ENCODE data around the gene NOTCH4.

Gene NOTCH4

DNA sequence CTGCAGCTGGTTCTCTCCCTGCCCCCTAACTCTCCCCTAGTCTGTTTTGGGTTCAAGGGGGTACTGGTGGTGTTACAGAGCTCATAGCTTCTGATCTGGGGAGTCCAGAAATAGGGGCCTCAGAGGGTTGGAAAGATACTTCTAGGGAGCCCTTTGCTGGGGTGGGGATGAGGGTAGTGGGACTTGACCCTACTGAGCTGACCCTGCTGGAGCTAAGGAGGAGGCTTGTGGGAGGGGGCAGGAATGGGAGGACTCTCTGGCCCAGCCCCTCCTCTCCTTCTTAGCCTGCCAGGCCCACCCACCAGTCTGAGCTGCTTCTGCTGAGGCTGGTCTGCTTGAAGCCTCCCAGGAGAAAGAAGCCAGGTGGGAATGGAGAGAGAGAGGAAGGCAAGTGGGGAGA is 59.6 kb downstream of the NOTCH4 start, which contains the start of gene EGFL8:
TSS of gene EGFL8 (plus strand) at position 301 of the 400 bp plus-strand sequence. CDS start 1,571 bp downstream, outside the sequence.
- DNase-seq (ENCODE audit: low read depth in 2 of 2) = no peak

DNA sequence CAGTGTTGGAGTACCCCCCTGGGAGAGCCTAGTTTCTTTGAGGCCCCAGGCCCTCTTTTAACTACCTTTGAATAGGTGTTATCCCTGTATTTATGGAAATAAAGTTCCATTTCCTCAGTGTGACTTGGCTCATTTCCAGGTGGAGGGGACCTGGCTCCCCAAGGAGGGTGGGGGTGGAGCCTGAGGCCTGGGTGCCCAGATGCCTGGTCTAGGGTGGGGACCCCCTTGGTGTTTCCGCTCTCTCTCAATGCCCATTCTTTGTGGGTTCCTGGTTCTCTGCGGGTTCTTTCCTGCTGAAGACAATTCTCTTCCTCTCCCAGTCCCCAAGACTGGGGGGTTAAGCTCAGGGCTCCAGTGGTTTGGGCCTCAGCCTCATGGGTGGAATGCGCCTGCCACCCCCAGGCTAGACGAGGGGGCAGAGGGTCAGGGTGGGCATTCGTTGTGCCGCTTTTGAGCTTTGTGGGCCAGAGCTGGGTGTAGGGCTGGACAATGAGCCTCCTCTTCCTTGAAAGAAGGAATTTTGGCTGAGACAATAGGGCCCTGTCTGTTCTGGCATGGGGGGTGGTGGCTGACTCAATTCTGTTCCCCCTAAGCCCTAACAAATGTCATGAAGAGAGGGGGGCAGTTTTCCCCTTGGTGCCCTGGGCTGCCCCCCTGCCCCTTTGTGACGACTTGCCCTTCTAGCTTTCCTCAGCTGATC is 60.2 kb downstream of the NOTCH4 start:
- DNase-seq (ENCODE audit: low read depth in 2 of 2) = no peak

DNA sequence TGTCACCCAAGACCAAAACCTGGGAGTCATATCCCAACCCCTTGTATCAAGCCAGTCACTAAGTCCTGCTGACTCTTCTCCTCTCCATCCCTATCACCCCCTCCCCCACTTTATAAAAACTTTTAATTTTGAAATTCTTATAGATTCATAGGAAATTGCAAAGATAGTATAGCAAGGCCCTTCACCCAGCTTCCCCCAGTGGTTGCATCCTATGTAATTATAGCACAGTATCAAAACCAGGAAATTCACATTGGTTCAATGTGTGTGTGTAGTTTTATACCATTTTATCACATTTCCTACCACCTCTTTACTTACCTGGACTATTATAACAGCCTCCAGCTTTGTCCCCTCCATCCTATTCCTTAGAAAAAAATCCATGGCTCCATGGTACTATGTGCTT is 65.8 kb downstream of the NOTCH4 start:
- no peak for DNase-seq (ENCODE audit: low read depth in 2 of 2)

DNA sequence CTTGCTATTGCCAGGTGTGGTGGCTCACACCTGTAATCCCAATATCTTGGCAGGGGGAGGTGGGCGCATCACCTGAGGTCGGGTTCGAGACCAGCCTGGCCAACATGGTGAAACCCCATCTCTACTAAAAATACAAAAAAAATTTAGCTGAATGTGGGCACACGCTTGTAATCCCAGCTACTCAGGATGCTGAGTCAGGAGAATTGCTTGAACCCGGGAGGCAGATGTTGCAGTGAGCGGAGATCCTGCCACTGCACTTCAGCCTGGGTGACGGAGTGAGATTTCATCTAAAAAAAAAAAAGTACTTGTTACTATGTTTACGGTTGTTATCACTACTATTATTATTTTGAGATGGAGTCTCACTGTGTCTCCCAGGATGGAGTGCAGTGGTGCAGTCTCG is 67.0 kb downstream of the NOTCH4 start:
- DNase-seq (ENCODE audit: low read depth in 2 of 2) = no peak

DNA sequence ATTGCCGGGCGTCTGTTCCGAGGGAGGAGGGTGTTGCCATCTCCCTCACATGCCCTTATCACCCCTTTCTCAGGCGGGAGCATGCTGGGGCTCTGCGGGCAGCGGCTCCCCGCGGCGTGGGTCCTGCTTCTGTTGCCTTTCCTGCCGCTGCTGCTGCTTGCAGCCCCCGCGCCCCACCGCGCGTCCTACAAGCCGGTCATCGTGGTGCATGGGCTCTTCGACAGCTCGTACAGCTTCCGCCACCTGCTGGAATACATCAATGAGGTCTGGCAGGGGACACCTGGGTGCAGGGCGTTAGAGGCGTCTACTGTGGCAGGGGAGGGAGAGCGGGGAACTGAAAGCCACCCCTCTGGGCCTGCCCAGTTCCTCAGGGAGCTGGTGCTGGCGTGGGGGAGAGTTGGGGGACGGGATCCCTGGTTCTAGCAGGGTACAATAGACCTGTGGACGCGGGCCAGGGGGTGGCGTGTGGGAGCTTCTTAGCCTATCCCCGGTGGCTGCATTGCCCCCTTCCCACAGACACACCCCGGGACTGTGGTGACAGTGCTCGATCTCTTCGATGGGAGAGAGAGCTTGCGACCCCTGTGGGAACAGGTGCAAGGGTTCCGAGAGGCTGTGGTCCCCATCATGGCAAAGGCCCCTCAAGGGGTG is 69.2 kb downstream of the NOTCH4 start:
- DNase-seq (ENCODE audit: low read depth in 2 of 2) = peak; percentile 41 to 43

DNA sequence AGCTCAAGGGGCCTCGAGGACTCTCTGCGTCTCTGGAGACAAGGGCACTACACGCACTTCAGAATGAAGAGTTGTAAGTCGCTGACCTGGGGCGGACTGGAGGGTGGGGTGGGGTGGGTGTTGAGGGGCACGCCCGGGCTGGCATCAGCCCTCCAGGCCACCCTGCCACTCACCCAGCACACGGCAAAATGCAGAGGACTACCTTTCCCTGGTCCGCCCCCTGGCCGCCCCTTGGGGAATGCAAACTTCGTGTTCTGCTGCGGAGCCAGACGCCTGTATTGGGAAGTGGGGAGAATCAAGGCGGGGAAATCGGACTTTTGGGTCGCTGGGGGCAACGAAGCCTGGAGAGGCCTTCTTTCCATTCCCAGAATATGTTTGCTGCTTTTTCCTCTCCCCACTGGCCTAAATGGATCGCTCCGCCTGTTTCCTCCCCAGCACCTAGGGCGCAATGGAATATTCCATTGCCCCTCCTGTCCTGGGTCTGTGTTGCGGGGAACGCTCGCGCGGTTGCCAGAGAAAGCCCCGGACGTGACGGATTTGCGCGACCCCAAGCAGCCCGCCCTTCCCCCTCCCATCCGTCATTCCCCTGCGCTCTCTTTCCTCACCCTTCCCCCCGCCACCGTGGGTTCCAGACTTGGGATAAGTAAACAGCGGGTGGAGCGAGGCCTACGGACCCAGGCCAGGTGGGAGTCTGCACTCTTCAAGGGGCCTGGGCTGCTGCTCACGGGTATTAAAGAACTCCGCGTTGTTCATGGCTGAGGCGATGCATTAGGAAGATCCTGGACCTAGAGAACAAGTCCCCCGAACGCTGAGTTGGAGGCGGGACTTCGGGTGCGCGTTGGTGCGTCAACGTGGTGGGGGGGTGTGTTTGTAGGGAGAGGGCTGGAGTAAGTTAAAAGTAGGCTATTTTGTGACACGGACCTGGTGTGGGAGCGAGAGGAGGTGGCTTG is 70.0 kb downstream of the NOTCH4 start, which contains the start of gene PPT2:
TSS of gene PPT2 (plus strand) at position 578 of the 950 bp plus-strand sequence. CDS start 454 bp downstream, outside the sequence.
- DNase-seq (ENCODE audit: low read depth in 2 of 2) = peak; percentile 39 to 61

DNA sequence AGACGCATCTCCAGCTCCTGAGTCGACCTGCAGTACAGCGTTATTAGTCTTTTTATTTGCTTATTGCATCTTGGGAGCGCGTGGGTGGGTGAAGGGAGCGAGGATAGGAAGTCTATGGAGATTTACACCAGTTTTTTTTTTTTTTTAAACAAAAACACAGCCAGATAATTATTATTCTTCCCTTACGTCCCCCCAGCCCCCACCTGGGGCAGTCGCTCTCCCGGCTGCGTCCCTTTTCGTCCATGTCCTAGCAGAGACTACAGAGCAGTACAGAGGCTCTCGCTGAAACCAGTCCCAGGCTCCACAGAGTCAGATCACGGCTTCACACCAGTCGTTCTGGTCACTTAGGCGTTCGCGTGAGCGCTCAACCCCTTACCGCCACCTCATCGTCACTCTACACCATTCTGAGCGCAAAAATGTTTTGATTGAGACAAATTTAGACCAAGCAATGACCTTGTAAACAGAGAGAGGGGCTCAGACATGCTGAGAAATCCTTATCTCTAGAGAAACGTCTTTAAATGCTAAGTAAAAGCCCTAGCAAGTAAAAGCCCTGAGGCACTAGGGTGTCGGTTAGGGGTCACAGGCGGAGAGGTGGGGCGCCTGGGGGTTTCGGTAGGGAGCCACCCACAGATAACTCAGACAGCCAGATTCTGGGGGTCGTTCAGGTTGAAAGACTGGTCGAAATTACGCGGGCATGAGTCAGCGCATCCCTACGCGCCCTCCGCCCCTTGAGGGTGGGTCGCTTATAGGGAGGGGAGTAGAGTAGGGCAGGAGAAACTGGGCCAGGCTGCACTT is 70.9 kb downstream of the NOTCH4 start:
- no peak for DNase-seq (ENCODE audit: low read depth in 2 of 2)

DNA sequence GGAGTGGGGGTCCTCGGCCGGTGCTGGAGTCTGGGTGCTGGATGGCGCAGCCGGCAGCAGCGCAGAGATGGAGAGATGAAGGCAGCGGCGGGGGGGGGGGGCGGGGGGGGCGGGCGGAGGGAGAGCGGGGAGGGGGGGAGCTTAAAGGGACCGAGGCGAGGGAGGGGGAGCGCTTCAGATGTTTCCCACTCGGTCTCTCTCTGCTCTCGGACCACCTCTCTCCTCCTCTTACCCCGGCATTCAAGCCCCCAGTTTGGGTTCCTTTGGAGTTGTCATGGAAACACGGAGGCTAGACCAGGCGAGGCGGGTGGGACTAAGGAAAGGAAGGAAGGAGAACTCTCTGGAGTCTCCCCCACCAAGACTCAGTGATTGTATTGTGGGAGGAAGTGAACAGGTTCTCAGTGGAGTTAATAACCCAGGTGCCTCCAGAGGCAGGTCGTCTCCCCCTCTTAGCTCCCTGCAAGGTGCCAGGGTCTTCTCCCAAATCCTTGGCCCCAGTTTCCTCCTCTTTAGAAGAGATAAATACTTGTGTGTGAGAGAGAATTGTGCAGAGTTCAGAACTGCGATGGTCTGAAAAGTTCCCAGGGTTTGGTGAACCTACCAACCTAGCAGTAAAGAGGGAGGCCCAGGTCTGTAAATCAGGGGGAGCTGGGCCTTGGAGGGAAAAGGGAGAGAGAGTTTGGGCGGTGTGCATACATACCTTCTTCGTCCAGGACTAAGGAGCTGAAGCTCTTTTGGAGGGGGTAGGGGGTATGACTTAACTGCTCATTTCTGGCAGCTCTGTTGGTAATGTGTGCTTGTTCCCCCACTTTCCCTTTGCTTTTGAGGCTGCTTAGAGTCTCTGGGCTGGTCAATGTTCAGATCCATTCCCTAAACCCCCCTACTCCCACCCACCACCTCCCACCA is 71.8 kb downstream of the NOTCH4 start, which contains the start of gene PRRT1:
TSS of gene PRRT1 (minus strand) at position 77 of the 906 bp plus-strand sequence. CDS start 112 bp downstream, outside the sequence.
- DNase-seq (ENCODE audit: low read depth in 2 of 2) = no peak

DNA sequence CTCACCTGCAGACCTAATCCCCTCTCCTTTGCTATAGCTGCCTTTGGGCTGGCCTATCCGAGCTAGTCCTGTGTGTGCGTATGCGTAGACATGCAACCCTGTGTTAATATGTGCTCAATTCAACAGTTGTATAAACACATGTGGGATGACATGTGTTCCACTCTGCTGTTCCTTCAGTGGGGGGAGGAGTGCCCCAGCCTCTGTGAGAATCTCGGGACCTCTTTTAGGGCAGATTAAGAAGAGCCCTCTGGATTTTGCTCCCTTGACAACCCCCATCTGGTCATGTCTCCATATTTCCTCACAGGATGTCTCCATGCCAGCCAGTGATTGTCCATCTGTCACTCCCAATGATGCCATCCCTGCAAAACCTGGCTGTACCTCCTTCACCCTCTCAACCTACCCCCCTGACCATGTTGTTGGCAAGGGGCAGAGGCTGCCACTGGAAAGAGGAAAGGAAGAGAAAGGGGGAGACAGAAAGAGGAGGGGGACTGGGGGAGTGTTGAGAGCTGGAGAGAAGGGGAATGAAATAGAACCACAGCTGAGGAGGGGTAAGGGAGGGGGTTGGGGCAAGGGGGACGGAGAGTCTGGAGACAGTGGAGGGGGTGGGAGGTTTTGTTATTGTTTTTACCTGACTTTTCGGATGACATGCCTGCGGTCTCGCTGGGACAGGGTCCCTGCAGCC is 72.5 kb downstream of the NOTCH4 start:
- no peak for DNase-seq (ENCODE audit: low read depth in 2 of 2)

DNA sequence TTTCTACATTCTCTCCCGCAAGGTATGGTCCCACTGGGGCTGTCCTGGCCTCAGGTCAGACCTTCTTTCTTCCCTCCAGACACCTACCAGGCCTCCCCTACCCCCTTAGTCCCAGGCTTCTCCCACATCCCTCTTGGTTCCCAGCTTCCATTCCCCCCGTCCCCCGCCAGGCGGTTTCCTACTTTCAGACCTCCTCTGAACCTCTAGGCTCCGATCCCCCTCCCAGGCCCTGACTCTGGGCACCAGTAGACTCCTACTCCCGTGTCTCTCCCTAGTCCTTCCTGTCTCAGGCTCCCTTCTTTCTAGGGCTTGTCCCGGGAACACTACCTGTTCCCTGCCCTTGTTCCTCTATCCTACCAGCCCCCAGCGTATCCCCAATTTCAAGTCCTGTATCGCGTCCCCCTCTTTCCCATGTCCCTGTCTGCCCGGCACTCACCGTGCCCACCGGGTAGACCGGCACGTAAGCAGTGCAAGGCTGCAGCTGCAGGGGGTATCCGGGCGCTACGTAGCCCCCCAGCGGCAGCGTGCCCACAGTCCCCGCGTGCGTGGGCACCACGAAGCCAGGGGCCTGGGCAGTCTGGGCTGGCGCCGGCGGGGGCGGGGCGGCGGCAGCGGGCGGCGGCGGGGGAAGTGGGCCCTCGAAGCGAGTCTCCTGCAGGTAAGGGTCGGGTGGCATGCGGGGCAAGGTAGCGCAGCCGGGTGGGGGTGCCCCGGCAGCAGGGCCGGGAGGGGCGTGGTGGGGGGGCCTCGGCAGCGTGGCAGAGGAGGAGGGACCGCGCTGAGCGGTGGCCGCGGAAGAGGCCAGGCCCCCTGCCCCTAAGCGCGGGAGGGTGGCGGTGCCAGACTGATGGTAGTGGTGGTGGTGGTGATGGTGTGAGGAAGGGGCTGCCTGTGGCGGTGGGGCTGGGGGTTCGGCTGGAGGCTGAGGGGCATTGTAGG is 73.7 kb downstream of the NOTCH4 start:
- no peak for DNase-seq (ENCODE audit: low read depth in 2 of 2)

DNA sequence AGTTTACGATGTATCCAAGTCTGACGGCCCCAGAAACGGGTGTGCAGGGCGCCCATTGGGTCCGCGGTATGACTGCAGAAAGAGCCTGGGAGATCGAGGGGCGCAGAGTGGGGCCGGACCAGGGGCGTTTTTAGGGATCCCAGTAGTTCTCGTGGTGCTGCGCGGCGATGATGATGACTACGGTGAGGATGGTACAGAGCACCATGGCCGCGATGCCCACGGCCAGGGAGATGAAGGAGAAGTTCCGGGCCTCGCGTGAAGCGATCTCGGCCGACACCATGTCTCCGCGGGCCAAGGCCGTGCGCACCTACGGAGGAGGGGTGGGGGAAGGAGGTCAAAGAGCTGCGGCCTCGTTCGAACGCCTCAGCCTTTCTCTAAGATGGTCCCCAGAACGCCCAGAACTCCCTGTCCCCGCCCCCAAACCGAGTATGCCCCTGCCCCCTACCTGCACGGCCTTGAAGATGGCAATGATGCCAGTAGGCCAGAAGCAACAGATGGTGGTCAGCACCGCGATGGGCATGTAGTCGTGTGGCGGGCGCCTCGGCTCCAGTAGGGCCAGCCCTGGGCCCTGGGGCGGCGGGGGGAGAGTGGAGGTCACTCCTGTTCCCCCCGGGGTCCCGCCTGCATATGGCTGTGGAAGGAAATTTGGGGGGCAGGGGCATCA is 74.6 kb downstream of the NOTCH4 start:
- DNase-seq (ENCODE audit: low read depth in 2 of 2) = no peak

DNA sequence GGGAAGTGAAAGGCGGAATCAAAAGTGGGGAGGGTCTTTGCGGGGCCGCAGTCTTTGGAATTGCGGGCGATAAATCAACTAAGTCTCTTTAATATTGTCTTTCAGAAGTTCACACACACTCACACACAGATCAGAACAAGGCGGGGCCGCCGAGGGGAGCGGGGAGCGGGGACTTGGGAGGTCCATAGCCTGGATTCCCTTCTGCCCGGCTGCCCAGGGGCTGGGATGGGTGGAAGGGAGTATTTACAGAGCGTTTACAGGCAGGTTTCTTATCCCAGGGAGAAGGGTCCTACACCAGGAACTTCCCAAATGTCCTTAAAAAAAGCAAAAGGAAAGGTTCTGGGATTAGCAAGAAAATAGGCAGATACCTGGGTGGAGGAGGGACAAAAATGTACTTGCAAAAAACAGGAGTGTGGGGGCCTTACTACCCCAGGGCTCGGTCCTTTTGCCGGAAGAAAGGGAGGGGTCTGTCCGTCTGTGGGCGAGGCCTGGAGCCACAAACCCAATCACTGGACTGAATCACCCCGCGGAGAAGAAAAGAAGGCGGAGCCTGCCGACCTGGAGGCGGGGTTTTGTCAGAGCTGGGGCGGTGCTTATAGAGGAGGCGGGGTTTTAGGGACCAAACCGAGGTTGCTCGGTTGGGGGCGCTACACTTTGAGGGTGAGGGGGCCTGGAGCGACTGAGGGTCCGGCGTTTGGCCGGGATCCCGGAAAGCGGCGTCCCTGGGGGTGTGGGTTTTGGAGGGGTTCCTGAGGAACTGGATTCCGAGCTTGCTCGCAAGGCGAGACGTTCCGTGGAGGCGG is 75.4 kb downstream of the NOTCH4 start:
- DNase-seq (ENCODE audit: low read depth in 2 of 2) = peak; percentile 55 to 56

DNA sequence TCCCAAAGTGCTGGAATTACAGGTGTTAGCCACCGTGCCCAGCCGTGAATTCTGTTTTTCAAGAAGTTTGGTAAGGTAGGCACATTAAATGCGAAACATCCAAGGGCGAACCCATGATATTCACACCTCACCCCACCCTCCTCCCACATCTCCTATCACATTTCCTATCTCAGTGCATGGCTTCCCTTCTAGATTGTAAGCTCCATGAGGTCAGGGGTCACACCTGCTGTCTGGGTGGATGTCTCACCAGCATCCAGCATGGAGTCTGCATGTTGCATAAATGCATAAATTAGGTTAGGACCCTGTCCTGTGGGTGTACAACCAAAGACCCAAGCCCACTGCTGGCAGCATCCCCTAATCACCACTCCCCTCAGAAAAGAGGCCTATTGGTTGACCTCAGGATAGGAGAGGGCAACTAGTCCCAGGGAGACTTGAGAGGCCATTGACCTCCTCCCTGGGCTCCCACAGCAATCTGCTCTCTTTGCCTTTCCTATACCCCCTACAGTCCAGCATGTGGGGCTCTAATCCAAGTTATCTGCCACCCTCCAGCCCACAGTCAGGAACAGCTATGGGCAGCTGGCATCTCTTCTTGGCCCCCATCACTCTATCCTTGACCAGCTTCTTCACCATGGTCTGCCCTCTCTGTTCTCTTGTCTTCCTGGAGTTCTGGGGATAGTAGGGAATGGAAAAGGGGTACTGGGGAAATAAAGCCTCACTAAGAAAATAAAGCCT is 76.3 kb downstream of the NOTCH4 start:
- no peak for DNase-seq (ENCODE audit: low read depth in 2 of 2)

DNA sequence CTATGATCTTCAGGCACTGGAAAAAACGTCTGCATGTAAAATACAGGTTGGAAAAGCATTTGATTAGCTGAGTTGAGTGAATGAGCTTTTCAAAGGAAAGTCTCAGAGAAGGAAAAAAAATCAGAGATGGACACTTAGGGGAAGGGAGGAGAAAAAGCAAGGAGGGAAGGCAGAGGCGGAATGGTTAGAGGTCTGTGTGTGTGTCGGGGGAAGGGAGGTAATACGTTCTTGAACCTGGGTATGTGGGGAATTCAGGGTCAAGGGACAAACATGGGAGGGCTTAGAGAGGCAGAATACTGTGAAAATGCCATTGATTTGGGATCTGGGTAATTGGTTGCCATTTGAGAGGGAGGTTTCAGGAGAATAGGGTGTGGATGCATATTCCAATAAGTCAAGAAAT is 77.2 kb downstream of the NOTCH4 start:
- DNase-seq (ENCODE audit: low read depth in 2 of 2) = no peak

DNA sequence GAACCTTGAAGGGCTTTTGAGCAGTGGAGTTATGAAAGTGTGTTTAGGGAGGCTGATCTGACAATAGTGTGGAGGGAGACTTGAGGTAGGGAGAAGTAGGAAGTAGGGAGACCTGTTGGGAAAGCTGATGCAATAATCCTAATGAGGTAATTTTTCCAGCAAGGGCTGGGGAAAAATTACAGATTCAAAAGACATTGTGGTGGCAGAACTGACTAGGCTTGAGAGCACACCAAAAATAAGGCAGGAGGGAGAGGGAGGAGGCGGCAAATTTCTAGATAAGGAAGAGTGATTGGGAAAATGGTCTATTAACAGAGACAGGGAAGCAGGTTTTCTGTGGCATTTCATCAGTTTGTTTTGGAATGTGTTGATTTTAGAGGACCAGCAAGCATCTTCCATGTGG is 77.6 kb downstream of the NOTCH4 start:
- no peak for DNase-seq (ENCODE audit: low read depth in 2 of 2)

Data from stimulated activated CD4-positive, alpha-beta T cell treated with anti-CD3 and anti-CD28 coated beads, Interleukin-1b, Interleukin-23, amount 100 ng/mL, for 4 hours (primary cell).